ENCODE results near the gene ING2.
"Not testable (repeated sequence)": the region's sequence is repeated elsewhere in the genome, so short reads cannot be mapped to it uniquely, and the experiment has no call there.

Gene ING2

GRCh38 chr4:183504930-183505610 lies at the start of gene ING2:
TSS of gene ING2 (plus strand) at chr4:183505058. CDS start at chr4:183505196, 138 bp downstream.
- H3K4me1 Mint-ChIP-seq, result peaks cover 17% of the 10 kb centered on the region
- H3K36me3 Mint-ChIP-seq (ENCODE audit: low read depth), result peaks cover 1% of the 10 kb centered on the region
- H3K4me3 Mint-ChIP-seq, result peak within 1 kb of the TSS; percentile 98 to 99 (median 99)
- H3K27ac Mint-ChIP-seq, result peak within 1 kb of the TSS; percentile 98 to 100 (median 99)
- TF ChIP-seq CTCF (IDR thresholded peaks at IDR 0.05; ENCODE audit: unreplicated experiment in 3 of 3), result no peak
- H3K27me3 Mint-ChIP-seq (ENCODE audit: low read depth), result peaks cover 3% of the 10 kb centered on the region
- H3K9me3 Mint-ChIP-seq, result no peaks in the 10 kb centered on the region

- Mint-ChIP-seq H3K27me3 (ENCODE audit: low read depth) (no peaks in the 10 kb centered on the region), H3K36me3 (ENCODE audit: low read depth) (peaks cover 28% of the 10 kb centered on the region), H3K27ac (no peak overlapping the region), H3K4me1 (no peaks in the 10 kb centered on the region), H3K4me3 (no peak overlapping the region), H3K9me3 (no peaks in the 10 kb centered on the region)
- no peak for TF ChIP-seq CTCF (IDR thresholded peaks at IDR 0.05; ENCODE audit: unreplicated experiment in 3 of 3)
These were observed 49.2 kb upstream of the ING2 start for GRCh38 chr4:183455431-183456195.

- Mint-ChIP-seq H3K4me3 (no peak overlapping the region), H3K36me3 (ENCODE audit: low read depth) (peaks cover 20% of the 10 kb centered on the region), H3K9me3 (no peaks in the 10 kb centered on the region), H3K27ac (no peak overlapping the region), H3K4me1 (no peaks in the 10 kb centered on the region), H3K27me3 (ENCODE audit: low read depth) (no peaks in the 10 kb centered on the region)
- no peak for TF ChIP-seq CTCF (IDR thresholded peaks at IDR 0.05; ENCODE audit: unreplicated experiment in 3 of 3)
These were observed 46.9 kb upstream of the ING2 start for GRCh38 chr4:183458005-183458404.

GRCh38 chr4:183463903-183464619 lies 40.8 kb upstream of the ING2 start:
- H3K4me3 Mint-ChIP-seq; H3K27me3 Mint-ChIP-seq (ENCODE audit: low read depth); H3K9me3 Mint-ChIP-seq; H3K27ac Mint-ChIP-seq; H3K4me1 Mint-ChIP-seq: not testable (repeated sequence)
- H3K36me3 Mint-ChIP-seq (ENCODE audit: low read depth), result peaks cover 33% of the 10 kb centered on the region

GRCh38 chr4:183465879-183466278 lies 39.0 kb upstream of the ING2 start:
- H3K4me3 Mint-ChIP-seq; H3K4me1 Mint-ChIP-seq; H3K27me3 Mint-ChIP-seq (ENCODE audit: low read depth); H3K27ac Mint-ChIP-seq; H3K9me3 Mint-ChIP-seq: not testable (repeated sequence)
- H3K36me3 Mint-ChIP-seq (ENCODE audit: low read depth), result peaks cover 36% of the 10 kb centered on the region

- no peak for TF ChIP-seq CTCF (IDR thresholded peaks at IDR 0.05; ENCODE audit: unreplicated experiment in 3 of 3)
- H3K4me3 Mint-ChIP-seq, result no peak overlapping the region
These were observed 37.6 kb upstream of the ING2 start for GRCh38 chr4:183467246-183467645.

More at GRCh38 chr4:183467246-183467645, 37.6 kb upstream of the ING2 start:
- Mint-ChIP-seq H3K9me3 (no peaks in the 10 kb centered on the region), H3K4me1 (no peaks in the 10 kb centered on the region), H3K27me3 (ENCODE audit: low read depth) (no peaks in the 10 kb centered on the region), H3K27ac (no peak overlapping the region), H3K36me3 (ENCODE audit: low read depth) (peaks cover 36% of the 10 kb centered on the region)

Data from nephron (organoid).